Activated B cell treated with CpG ODN at 0.5 μM for 24 hours (primary cell): ENCODE data around the gene GABBR1. TPM values are rescaled to one million over a fixed set of nuclear protein-coding genes. Genes with fewer than 3 reads are reported as not detected.

Experiments used
- ATAC-seq: fragments of 200-7000 bp; cut with Tn5 transposase; one replicate; pipeline ENCODE4 v1.10.0; 2021; ENCODE audit warnings: low read depth, mild to moderate bottlenecking, moderate library complexity
- CTCF ChIA-PET: fragments of 350-600 bp; sonication (Branson Sonifier 250); formaldehyde crosslinking; loops from one replicate; lab custom pipeline; 2021; ENCODE audit warnings: antibody characterized with exemption; lab: Charles Lee
- POLR2A ChIA-PET: fragments of 350-600 bp; sonication (Branson Sonifier 250); formaldehyde crosslinking; loops from one replicate; lab custom pipeline; 2021; ENCODE audit warnings: antibody characterized with exemption; lab: Charles Lee
- DNase-seq: peaks from one replicate; pipeline ENCODE4 v3.0.0; 2022
- H3K27ac Mint-ChIP-seq: one replicate; pipeline ENCODE4 v1.8.0; 2020; ENCODE audit warnings: mixed read lengths
- H3K27me3 Mint-ChIP-seq: one replicate; pipeline ENCODE4 v1.8.0; 2021; ENCODE audit warnings: mixed read lengths
- H3K36me3 Mint-ChIP-seq: one replicate; pipeline ENCODE4 v1.8.0; 2021; ENCODE audit warnings: low read depth, mixed read lengths
- H3K4me1 Mint-ChIP-seq: one replicate; pipeline ENCODE4 v1.8.0; 2021; ENCODE audit warnings: mixed read lengths
- H3K4me3 Mint-ChIP-seq: one replicate; pipeline ENCODE4 v1.8.0; 2020; ENCODE audit warnings: mild to moderate bottlenecking, mixed read lengths
- H3K9me3 Mint-ChIP-seq: one replicate; pipeline ENCODE4 v1.8.0; 2020; ENCODE audit warnings: mixed read lengths
- CTCF ChIP-seq: fragments of 200-600 bp; IDR thresholded peaks from one replicate; pipeline ENCODE4 v1.8.0; 2022; ENCODE audit warnings: antibody characterized with exemption, mild to moderate bottlenecking
- intact Hi-C: fragments of 100-400 bp; cut with micrococcal nuclease; formaldehyde crosslinking; loops from one replicate; pipeline ENCODE4 v1.15.1; 2024
- total RNA-seq: library from RNA; stranded (reverse); gene quantifications from 2 replicates; pipeline ENCODE4 v1.2.3, GENCODE V29; 2022

GABBR1 gene
- total RNA-seq, 1 donor from 2014 or later: 117 TPM

- DNase-seq: no peak
- ChIA-PET CTCF (no interaction called here), POLR2A (no interaction called here)
- TF ChIP-seq CTCF: no peak
- intact Hi-C loops: no loop called here
- no peaks in the 10 kb centered on the region for H3K4me1 Mint-ChIP-seq
- H3K4me3 Mint-ChIP-seq: no peak overlapping the region
- ATAC-seq: no peak
- H3K36me3 Mint-ChIP-seq: no peaks in the 10 kb centered on the region
- no peaks in the 10 kb centered on the region for H3K9me3 Mint-ChIP-seq
- peaks cover 25% of the 10 kb centered on the region for H3K27me3 Mint-ChIP-seq
- no peak overlapping the region for H3K27ac Mint-ChIP-seq
These were observed 108.9 kb downstream of the GABBR1 start for GRCh38 chr6:29524044-29524443.

- no peaks in the 10 kb centered on the region for H3K36me3 Mint-ChIP-seq
- TF ChIP-seq CTCF: no peak
- DNase-seq: no peak
- H3K27ac Mint-ChIP-seq: no peak overlapping the region
- H3K9me3 Mint-ChIP-seq: no peaks in the 10 kb centered on the region
- no peak overlapping the region for H3K4me3 Mint-ChIP-seq
- H3K27me3 Mint-ChIP-seq: peaks cover 20% of the 10 kb centered on the region
- CTCF ChIA-PET: no interaction called here
- no peaks in the 10 kb centered on the region for H3K4me1 Mint-ChIP-seq
- ATAC-seq: no peak
- POLR2A ChIA-PET: no interaction called here
- intact Hi-C loops: no loop called here
These were observed 110.8 kb downstream of the GABBR1 start for GRCh38 chr6:29522227-29522626.

DNA sequence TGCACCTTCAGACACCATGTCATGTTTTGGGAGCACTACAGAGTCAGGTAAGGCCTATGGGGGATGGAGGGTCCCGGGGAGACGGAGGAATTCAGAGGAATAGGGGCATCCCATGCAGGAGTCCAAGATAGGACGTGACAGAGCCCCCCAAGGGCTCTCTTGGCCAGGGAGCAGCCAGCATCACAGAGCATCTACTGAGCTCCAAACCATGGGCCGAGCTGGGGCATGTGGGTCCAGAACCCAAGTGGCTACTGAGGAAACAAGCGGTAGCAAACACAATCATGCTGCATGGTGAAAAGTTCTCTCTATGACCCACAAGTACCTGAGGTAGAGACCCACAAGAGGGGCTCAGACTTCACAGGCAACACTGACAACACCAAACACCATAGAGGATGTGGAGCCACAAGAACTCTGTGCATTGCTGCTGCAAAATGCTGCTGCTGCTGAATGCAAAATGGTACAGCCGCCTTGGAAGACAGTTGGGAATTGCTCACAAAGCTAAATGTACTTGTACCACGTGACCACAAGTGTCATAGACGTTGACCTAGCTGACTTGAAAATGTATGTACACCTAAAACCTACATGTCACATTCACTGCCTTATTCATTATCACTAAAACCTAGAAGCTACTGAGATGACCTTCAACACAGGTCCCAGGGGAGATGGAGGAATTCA lies 111.8 kb downstream of the GABBR1 start:
- H3K4me1 Mint-ChIP-seq: no peaks in the 10 kb centered on the region
- intact Hi-C loops: no loop called here
- no peak for ATAC-seq
- POLR2A ChIA-PET: no interaction called here
- H3K9me3 Mint-ChIP-seq: no peaks in the 10 kb centered on the region
- CTCF ChIA-PET: no interaction called here
- H3K27ac Mint-ChIP-seq: no peak overlapping the region
- H3K36me3 Mint-ChIP-seq: no peaks in the 10 kb centered on the region
- no peak for DNase-seq
- peaks cover 27% of the 10 kb centered on the region for H3K27me3 Mint-ChIP-seq
- no peak overlapping the region for H3K4me3 Mint-ChIP-seq
- no peak for TF ChIP-seq CTCF

- ChIA-PET CTCF (no interaction called here), POLR2A (no interaction called here)
- no peak for TF ChIP-seq CTCF
- no peak overlapping the region for H3K4me3 Mint-ChIP-seq
- H3K9me3 Mint-ChIP-seq: no peaks in the 10 kb centered on the region
- DNase-seq (no peak), ATAC-seq (no peak)
- no peak overlapping the region for H3K27ac Mint-ChIP-seq
- H3K4me1 Mint-ChIP-seq: no peaks in the 10 kb centered on the region
- H3K27me3 Mint-ChIP-seq: peaks cover 28% of the 10 kb centered on the region
- intact Hi-C loops: no loop called here
- no peaks in the 10 kb centered on the region for H3K36me3 Mint-ChIP-seq
These were observed 112.8 kb downstream of the GABBR1 start for GRCh38 chr6:29520232-29520631.

DNA sequence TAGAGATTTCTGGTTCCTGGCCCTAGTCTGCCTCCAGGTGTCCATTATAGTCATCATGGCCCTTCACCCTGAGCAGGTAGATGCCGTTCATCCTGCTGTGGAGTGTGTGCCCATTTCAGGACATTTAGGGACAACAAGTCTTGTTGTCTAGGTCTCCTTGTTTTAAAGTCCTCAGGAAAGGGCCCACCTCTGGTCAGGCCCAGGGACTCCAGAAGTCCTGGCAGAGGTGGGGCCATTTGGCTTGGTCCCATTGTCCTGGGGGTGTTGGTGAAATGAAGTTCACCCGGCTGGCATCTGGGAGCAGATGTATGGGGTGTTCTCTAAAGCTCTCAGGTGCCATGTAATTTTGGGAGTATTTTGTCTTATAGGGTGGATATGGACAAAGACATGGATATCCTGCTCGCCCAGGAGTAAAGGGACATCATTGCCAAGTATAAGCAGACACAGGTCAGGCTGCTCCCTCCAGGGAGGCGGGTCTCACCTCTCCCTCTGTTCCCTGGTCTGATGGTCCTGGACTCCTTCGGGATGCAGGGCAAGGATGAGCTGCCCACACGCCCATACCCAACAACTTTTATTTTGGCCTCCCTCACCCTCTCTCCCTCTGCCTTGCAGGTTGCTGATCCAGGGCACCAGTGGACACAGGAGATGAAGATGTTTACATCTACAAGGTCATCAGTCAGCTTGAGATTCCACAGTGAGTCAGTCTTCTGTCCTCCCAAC lies 113.5 kb downstream of the GABBR1 start:
- intact Hi-C loops: no loop called here
- ChIA-PET POLR2A (no interaction called here), CTCF (no interaction called here)
- TF ChIP-seq CTCF: no peak
- Mint-ChIP-seq H3K4me3 (no peak overlapping the region), H3K27me3 (peaks cover 26% of the 10 kb centered on the region), H3K27ac (no peak overlapping the region), H3K36me3 (no peaks in the 10 kb centered on the region), H3K9me3 (no peaks in the 10 kb centered on the region), H3K4me1 (no peaks in the 10 kb centered on the region)
- no peak for DNase-seq
- no peak for ATAC-seq
